Large intestine (tissue), 3 donors: ENCODE data around the gene MYO9B. TPM values are rescaled to one million over a fixed set of nuclear protein-coding genes. Genes with fewer than 3 reads are reported as not detected.
"Not testable (repeated sequence)": the region's sequence is repeated elsewhere in the genome, so short reads cannot be mapped to it uniquely, and the experiment has no call there.

Experiments used
- DNase-seq, 2 donors: peaks; one replicate each; pipeline versions ENCODE4 v3.0.0 to v3.0.0-alpha.2; 2013
- H3K27ac ChIP-seq: one replicate; pipeline ENCODE4 v1.5.1; 2013; ENCODE audit warnings: low read length
- H3K27me3 ChIP-seq: 2 replicates; pipeline ENCODE4 v1.6.1; 2013; ENCODE audit warnings: low read length; ENCODE audit not compliant: control insufficient read depth, insufficient read depth
- H3K36me3 ChIP-seq: 2 replicates; pipeline ENCODE4 v1.6.1; 2013; ENCODE audit warnings: low read length; ENCODE audit not compliant: control insufficient read depth, insufficient read depth
- H3K4me1 ChIP-seq: one replicate; pipeline ENCODE4 v1.6.1; 2013; ENCODE audit warnings: low read length; ENCODE audit not compliant: control insufficient read depth, insufficient read depth
- H3K4me3 ChIP-seq: one replicate; pipeline ENCODE4 v1.5.1; 2013; ENCODE audit warnings: low read length
- H3K9me3 ChIP-seq: one replicate; pipeline ENCODE4 v1.6.1; 2013; ENCODE audit warnings: mild to moderate bottlenecking, low read depth, low read length, moderate library complexity; ENCODE audit not compliant: control insufficient read depth
- WGBS: methylation state at CpG from one replicate; pipeline ENCODE4 v1.1.5; 2013; ENCODE audit warnings: low lambda C conversion rate; ENCODE audit not compliant: insufficient coverage; 5-methylcytosine and 5-hydroxymethylcytosine counted together
- polyA plus RNA-seq: library from polyadenylated mRNA; unstranded; fragments of 120-200 nt; gene quantifications from one replicate; pipeline ENCODE4 v1.2.1, GENCODE V29; 2013

The MYO9B gene
- polyA plus RNA-seq, 1 donor, result 49.8 TPM

DNA sequence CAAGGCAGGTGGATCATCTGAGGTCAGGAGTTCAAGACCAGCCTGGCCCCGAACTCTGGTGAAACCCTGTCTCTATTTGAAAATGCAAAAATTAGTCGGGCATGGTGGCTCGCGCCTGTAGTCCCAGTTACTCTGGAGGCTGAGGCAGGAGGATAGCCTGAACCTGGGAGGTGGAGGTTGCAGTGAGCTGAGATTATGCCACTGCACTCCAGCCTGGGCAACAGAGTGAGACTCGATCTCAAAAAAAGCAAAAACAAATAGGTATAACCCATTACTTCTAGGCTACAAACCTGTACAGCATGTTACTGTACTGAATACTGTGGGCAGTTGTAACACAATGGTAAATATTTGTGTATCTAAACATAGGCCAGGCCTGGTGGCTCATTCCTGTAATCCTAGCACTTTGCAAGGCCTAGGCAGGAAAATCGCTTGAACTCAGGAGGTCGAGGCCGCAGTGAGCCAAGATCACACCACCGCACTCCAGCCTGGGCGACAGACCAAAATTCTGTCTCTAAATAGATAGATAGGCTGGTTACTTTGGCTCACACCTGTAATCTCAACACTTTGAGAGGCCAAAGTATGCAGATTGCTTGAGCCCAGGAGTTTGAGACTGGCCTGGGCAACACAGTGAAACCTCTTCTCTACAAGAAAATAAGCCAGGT is 63.5 kb downstream of the MYO9B start:
- DNase-seq, result no peak
- no CpG with 5 or more reads among the region's 10 CpGs for WGBS
- peaks cover 12% of the 10 kb centered on the region for H3K4me1 ChIP-seq
- no peak overlapping the region for H3K27ac ChIP-seq
- no peaks in the 10 kb centered on the region for H3K9me3 ChIP-seq
- no peak overlapping the region for H3K4me3 ChIP-seq
- H3K27me3 ChIP-seq, result no peaks in the 10 kb centered on the region
- H3K36me3 ChIP-seq, result peaks cover 2% of the 10 kb centered on the region

DNA sequence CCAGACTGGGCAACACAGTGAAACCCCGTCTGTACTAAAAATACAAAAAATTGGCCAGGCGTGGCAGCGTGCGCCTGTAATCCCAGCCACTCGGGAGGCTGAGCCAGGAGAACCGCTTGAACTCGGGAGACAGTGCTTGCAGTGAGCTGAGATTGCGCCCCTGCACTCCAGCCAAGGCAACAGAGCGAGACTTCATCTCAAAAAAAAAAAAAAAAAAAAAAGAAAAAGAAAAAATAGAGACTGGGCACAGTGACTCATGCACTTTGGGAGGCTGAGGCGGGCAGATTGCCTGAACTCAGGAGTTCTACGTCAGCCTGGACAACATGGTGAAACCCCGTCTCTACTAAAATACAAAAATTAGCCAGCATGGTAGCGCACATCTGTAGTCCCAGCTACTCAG is 69.2 kb downstream of the MYO9B start:
- peaks cover 27% of the 10 kb centered on the region for H3K36me3 ChIP-seq
- not testable (repeated sequence) for H3K27ac ChIP-seq, H3K27me3 ChIP-seq, H3K4me1 ChIP-seq, DNase-seq, H3K9me3 ChIP-seq, H3K4me3 ChIP-seq
- WGBS, result no CpG with 5 or more reads among the region's 13 CpGs

DNA sequence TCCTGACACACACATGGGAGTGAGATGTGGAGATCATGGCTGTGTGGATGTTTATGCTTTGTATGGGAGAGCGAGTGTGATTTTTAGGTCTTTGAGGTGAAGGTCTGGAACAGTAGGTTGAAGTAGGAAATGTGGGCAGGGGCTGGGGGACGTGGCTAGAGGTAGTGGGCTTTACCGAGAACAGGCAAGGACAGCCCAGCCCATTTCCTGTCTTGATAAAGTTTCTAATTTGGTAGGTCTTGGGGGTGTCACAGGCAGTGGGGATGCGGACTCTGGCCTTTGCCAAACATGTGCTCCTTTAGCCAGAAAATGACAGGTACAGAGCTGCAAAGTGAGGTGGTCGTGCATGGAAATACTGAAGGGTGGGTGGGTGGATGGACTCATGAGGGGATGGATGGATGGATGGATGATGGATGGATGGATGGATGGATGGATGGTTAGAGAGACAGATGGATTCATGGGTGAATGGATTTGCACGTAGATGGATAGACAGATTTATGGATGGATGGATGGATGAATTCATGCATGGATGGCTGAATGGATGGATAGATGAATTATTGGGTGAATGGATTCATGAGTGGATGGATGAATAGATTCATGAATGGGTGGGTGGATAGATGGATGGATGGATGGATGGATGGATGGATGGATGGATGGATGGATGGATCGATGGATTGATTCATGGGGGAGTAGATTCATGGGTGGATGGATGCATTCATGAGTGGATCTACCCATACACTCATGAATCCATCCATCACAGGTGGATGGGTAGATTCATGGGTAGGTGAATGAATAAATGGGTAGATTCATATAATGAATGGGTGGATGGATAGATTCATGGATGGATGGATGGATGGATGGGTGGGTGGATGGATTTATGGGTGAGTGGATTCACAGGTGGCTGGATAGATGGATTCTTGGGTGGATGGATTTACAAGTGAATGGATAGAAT is 70.2 kb downstream of the MYO9B start:
- Histone ChIP-seq H3K27ac (no peak overlapping the region), H3K4me1 (no peaks in the 10 kb centered on the region), H3K9me3 (no peaks in the 10 kb centered on the region), H3K4me3 (no peak overlapping the region), H3K36me3 (peaks cover 27% of the 10 kb centered on the region), H3K27me3 (no peaks in the 10 kb centered on the region)
- DNase-seq, result no peak
- WGBS, result 100% methylated on average over 1 of the region's 7 CpGs

DNA sequence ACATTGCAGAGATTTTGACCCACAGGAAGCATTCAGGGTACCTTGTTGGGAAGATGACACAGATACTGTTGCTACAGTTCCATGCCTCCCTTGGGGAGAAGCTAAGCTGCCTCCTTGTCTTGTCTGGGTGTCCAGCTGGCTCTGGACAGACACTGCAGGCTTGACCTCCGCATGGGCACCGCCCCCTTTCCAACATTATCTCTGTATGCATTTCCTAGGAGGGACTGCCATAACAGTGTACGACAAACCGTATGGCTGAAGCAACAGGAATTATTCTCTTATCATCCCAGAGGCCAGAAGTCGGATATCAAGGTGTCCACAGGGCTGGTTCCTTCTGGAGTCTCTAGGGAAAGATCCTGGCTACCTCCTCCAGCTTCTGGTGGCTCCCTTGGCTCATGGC is 72.6 kb downstream of the MYO9B start:
- Histone ChIP-seq H3K36me3 (peaks cover 34% of the 10 kb centered on the region), H3K27me3 (no peaks in the 10 kb centered on the region), H3K27ac (no peak overlapping the region), H3K4me3 (no peak overlapping the region), H3K9me3 (no peaks in the 10 kb centered on the region), H3K4me1 (no peaks in the 10 kb centered on the region)
- WGBS, result no CpG with 5 or more reads among the region's 5 CpGs
- no peak for DNase-seq

DNA sequence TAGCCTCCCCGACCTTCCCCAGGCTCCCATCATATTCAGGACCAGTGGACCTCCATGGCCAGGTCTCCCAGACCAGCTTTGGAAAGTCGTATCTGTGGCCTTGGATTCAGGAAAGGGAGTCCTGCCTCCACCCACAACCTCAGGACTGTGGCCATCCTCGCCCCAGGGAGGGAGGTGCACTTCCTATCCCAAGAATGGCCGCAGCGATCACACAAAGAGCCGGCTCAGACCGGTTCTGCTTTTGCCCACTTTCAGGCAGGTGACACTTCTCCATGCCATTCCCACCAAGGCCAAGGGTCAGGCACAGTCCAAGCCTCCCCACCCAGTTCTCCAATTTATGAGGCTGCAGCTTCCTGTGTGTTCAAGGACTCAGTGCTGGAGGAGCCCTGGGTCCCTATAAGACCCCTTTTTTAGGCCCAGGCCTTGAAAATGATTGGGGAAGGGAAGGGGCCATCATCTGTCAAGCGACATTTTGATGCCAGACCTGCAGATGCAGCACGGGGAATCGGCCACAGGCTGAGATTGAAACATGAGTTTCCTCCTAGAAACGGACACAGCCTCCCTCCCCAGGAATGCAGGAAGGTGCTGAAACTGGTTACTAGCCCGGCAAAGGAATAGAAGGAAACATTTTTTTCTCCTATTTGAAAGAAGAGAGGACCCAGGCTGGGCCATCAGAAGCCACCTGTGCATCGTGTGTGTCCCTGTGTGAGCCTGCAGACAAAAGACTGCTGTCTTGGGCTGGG is 74.0 kb downstream of the MYO9B start:
- Histone ChIP-seq H3K36me3 (peaks cover 43% of the 10 kb centered on the region), H3K9me3 (no peaks in the 10 kb centered on the region), H3K4me3 (no peak overlapping the region), H3K27me3 (no peaks in the 10 kb centered on the region), H3K4me1 (no peaks in the 10 kb centered on the region), H3K27ac (no peak overlapping the region)
- no peak for DNase-seq
- WGBS, result no CpG with 5 or more reads among the region's 13 CpGs

- Histone ChIP-seq H3K9me3 (no peaks in the 10 kb centered on the region), H3K4me3 (no peak overlapping the region), H3K4me1 (no peaks in the 10 kb centered on the region), H3K27ac (no peak overlapping the region), H3K36me3 (peaks cover 49% of the 10 kb centered on the region), H3K27me3 (no peaks in the 10 kb centered on the region)
- no peak for DNase-seq
- no CpG with 5 or more reads among the region's 10 CpGs for WGBS
Measured at GRCh38 chr19:17153996-17154395, 78.4 kb downstream of the MYO9B start.

DNA sequence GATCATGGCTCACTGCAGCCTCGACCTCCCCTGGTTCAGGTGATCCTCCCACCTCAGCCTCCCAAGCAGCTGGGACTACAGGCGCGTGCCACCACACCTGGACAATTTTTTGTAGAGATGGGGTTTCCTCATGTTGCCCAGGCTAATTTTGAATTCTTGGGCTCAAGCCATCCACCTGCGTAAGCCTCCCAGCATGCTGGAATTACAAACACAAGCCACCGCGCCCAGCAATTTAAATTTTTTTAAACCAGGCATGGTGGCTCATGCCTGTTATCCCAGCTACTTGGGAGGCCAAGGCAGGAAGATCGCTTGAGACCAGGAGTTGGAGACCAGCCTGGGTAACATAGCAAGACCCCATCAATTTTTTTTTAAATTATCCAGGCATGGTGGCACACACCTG is 79.7 kb downstream of the MYO9B start:
- Histone ChIP-seq H3K4me1 (no peaks in the 10 kb centered on the region), H3K4me3 (no peak overlapping the region), H3K9me3 (no peaks in the 10 kb centered on the region), H3K27ac (no peak overlapping the region), H3K27me3 (no peaks in the 10 kb centered on the region), H3K36me3 (peaks cover 56% of the 10 kb centered on the region)
- no peak for DNase-seq
- WGBS, result no CpG with 5 or more reads among the region's 7 CpGs

GRCh38 chr19:17156296-17156946 is 80.8 kb downstream of the MYO9B start:
- Histone ChIP-seq H3K27me3 (no peaks in the 10 kb centered on the region), H3K4me3 (no peak overlapping the region), H3K9me3 (no peaks in the 10 kb centered on the region), H3K4me1 (no peaks in the 10 kb centered on the region), H3K27ac (no peak overlapping the region), H3K36me3 (peaks cover 57% of the 10 kb centered on the region)
- DNase-seq, result no peak
- 100% methylated on average over 3 of the region's 11 CpGs for WGBS

- Histone ChIP-seq H3K4me1 (no peaks in the 10 kb centered on the region), H3K4me3 (no peak overlapping the region), H3K36me3 (peaks cover 54% of the 10 kb centered on the region), H3K27ac (no peak overlapping the region), H3K27me3 (no peaks in the 10 kb centered on the region), H3K9me3 (no peaks in the 10 kb centered on the region)
- WGBS, result 100% methylated on average over 2 of the region's 12 CpGs
- no peak for DNase-seq
Measured at GRCh38 chr19:17156947-17157302, 81.3 kb downstream of the MYO9B start.

- no peak for DNase-seq
- Histone ChIP-seq H3K27ac (no peak overlapping the region), H3K4me3 (no peak overlapping the region), H3K4me1 (no peaks in the 10 kb centered on the region), H3K36me3 (peaks cover 64% of the 10 kb centered on the region), H3K27me3 (no peaks in the 10 kb centered on the region), H3K9me3 (no peaks in the 10 kb centered on the region)
- WGBS, result no CpG with 5 or more reads among the region's 15 CpGs
Measured at GRCh38 chr19:17158584-17158983, 83.0 kb downstream of the MYO9B start.
